Adrenal gland (tissue), 12 donors: ENCODE data around the gene PIPOX. TPM values are rescaled to one million over a fixed set of nuclear protein-coding genes. Genes with fewer than 3 reads are reported as not detected.

Experiments
- DNase-seq, 7 donors: peaks; one replicate each; pipeline ENCODE4 v3.0.0-alpha.2; 2019 to 2020
- H3K27ac ChIP-seq, 5 donors: fragments of 200-600 bp; sonication (generic) in 4 of 5; 1 replicate in 3 of 5; 2 replicates in 2 of 5; pipeline versions ENCODE4 v1.5.1 to v1.8.0; 2016 to 2020; ENCODE audit warnings: mild to moderate bottlenecking in 1 of 5
- H3K27me3 ChIP-seq: fragments of 200-600 bp; 2 replicates; pipeline ENCODE4 v1.8.0; 2021
- H3K36me3 ChIP-seq, 2 donors: fragments of 200-600 bp; replicated peaks in 1 of 2; 1 replicate in 1 of 2; 2 replicates in 1 of 2; pipeline versions ENCODE4 v1.5.1 to v1.8.0; 2018 to 2022
- H3K4me1 ChIP-seq, 2 donors: fragments of 200-600 bp; replicated peaks in 1 of 2; 1 replicate in 1 of 2; 2 replicates in 1 of 2; pipeline versions ENCODE4 v1.5.1 to v1.8.0; 2018 to 2021
- H3K4me3 ChIP-seq, 4 donors: fragments of 200-600 bp; sonication (generic) in 3 of 4; one replicate each; pipeline ENCODE4 v1.5.1; 2016 to 2018
- H3K9me3 ChIP-seq, 3 donors: fragments of 200-600 bp; sonication (generic) in 1 of 3; replicated peaks in 1 of 3; 1 replicate in 2 of 3; 2 replicates in 1 of 3; pipeline versions ENCODE4 v1.5.1 to v1.8.0; 2016 to 2021
- POLR2A ChIP-seq, 2 donors: fragments of 450-650 bp; IDR thresholded peaks; one replicate each; pipeline ENCODE4 v1.6.1; 2017; ENCODE audit warnings: antibody characterized with exemption in 2 of 2, mild to moderate bottlenecking in 2 of 2, moderate library complexity in 1 of 2
- WGBS, 4 donors: extraction: QIAGEN DNeasy Blood & Tissue Kit in 2 of 4; methylation state at CpG; one replicate each; pipeline versions ENCODE4 v1.1.5 to v1.1.7; 2013 to 2017; 5-methylcytosine and 5-hydroxymethylcytosine counted together
- intact Hi-C, 2 donors: fragments of 100-400 bp; cut with DNase I; formaldehyde crosslinking; loops; one replicate each; pipeline versions ENCODE4 v1.14.1 to v1.15.0; 2022 to 2023
- polyA plus RNA-seq, 3 donors: library from polyadenylated mRNA; stranded (reverse); fragments of 200-250 nt in 2 of 3; fragments of 350-450 nt in 1 of 3; fragmentation: Illumina TruSeq in 1 of 3; extraction: RNeasy Lipid Tissue Mini Kit (QIAGEN cat#74804) in 1 of 3; gene quantifications; one replicate each; pipeline ENCODE4 v1.2.3, GENCODE V29; 2013 to 2014
- total RNA-seq, 9 donors: library from RNA; depleted of rRNA in 4 of 9; stranded (reverse); fragments of >200 nt in 4 of 9; fragments of 120-200 nt in 1 of 9; fragmentation: NEBNext Ultra II Directional in 1 of 9; extraction: Animal tissue kit (Norgen Biotek cat#: 25700) in 1 of 9; gene quantifications; one replicate each; pipeline versions ENCODE4 v1.1.0 to v1.2.4, GENCODE V29; 2013 to 2023
- TF ChIP-seq, protein P1 (sequence below), 6 experiments: fragments of 450-650 bp in 4 of 6; fragments of 200-600 bp in 2 of 6; sonication (generic) in 1 of 6; IDR thresholded peaks; 1 replicate in 5 of 6; 2 replicates in 1 of 6; pipeline versions ENCODE4 v1.5.1 to v1.8.0; 2016 to 2021; ENCODE audit warnings: antibody characterized with exemption in 6 of 6, mild to moderate bottlenecking in 2 of 6, moderate library complexity in 1 of 6
- donor health status: healthy with polysubstance abuse.
- donor health status: Bipolar disorder and iron deficiency.
- donor health status: DM: yes; HTN: yes; CAD: no.
- donor health status: DM: no; HTN: no; CAD: no.
- donor health status: DM: no; HTN: no; CAD: no.
- donor health status: DM: yes; HTN: yes; CAD: no.

Gene PIPOX
- total and polyA plus RNA-seq, 12 donors = 0.34 to 2.2 (median 1.3) TPM

GRCh38 chr17:29100296-29100695 lies 57.4 kb downstream of the PIPOX start:
- Histone ChIP-seq H3K27me3 (no peaks in the 10 kb centered on the region), H3K9me3 (no peaks in the 10 kb centered on the region), H3K27ac (no peak overlapping the region), H3K36me3 (peaks cover 0 to 51% of the 10 kb centered on the region in 2 donors), H3K4me1 (no peaks in the 10 kb centered on the region), H3K4me3 (no peak overlapping the region)
- no peak for DNase-seq
- TF ChIP-seq, protein P1, sequence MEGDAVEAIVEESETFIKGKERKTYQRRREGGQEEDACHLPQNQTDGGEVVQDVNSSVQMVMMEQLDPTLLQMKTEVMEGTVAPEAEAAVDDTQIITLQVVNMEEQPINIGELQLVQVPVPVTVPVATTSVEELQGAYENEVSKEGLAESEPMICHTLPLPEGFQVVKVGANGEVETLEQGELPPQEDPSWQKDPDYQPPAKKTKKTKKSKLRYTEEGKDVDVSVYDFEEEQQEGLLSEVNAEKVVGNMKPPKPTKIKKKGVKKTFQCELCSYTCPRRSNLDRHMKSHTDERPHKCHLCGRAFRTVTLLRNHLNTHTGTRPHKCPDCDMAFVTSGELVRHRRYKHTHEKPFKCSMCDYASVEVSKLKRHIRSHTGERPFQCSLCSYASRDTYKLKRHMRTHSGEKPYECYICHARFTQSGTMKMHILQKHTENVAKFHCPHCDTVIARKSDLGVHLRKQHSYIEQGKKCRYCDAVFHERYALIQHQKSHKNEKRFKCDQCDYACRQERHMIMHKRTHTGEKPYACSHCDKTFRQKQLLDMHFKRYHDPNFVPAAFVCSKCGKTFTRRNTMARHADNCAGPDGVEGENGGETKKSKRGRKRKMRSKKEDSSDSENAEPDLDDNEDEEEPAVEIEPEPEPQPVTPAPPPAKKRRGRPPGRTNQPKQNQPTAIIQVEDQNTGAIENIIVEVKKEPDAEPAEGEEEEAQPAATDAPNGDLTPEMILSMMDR (IDR thresholded peaks at IDR 0.05) = no peak
- TF ChIP-seq POLR2A (IDR thresholded peaks at IDR 0.05) = no peak
- intact Hi-C loops = no loop called here
- 85 to 95% (median 89%) methylated on average over 8 of the region's 8 CpGs for WGBS, 4 donors

GRCh38 chr17:29102046-29102445 lies 59.1 kb downstream of the PIPOX start:
- intact Hi-C loops = no loop called here
- TF ChIP-seq, protein P1 (IDR thresholded peaks at IDR 0.05) = no peak
- TF ChIP-seq POLR2A (IDR thresholded peaks at IDR 0.05) = no peak
- no peaks in the 10 kb centered on the region for H3K9me3 ChIP-seq
- no peak for DNase-seq
- 83 to 93% (median 90%) methylated on average over 3 of the region's 3 CpGs for WGBS, 4 donors
- no peak overlapping the region for H3K4me3 ChIP-seq
- H3K27me3 ChIP-seq = no peaks in the 10 kb centered on the region
- no peak overlapping the region for H3K27ac ChIP-seq
- peaks cover 0 to 52% of the 10 kb centered on the region in 2 donors for H3K36me3 ChIP-seq
- H3K4me1 ChIP-seq = no peaks in the 10 kb centered on the region

GRCh38 chr17:29102741-29103181 lies 59.8 kb downstream of the PIPOX start:
- intact Hi-C loops = no loop called here
- Histone ChIP-seq H3K4me3 (no peak overlapping the region), H3K36me3 (peaks cover 0 to 46% of the 10 kb centered on the region in 2 donors), H3K4me1 (peaks cover 3 to 6% of the 10 kb centered on the region in 2 donors), H3K27ac (no peak overlapping the region), H3K9me3 (no peaks in the 10 kb centered on the region), H3K27me3 (no peaks in the 10 kb centered on the region)
- 72 to 93% (median 86%) methylated on average over 6 to 11 of the region's 11 CpGs for WGBS, 4 donors
- DNase-seq = no peak
- TF ChIP-seq POLR2A (IDR thresholded peaks at IDR 0.05) = no peak
- TF ChIP-seq, protein P1 (IDR thresholded peaks at IDR 0.05) = no peak

DNA sequence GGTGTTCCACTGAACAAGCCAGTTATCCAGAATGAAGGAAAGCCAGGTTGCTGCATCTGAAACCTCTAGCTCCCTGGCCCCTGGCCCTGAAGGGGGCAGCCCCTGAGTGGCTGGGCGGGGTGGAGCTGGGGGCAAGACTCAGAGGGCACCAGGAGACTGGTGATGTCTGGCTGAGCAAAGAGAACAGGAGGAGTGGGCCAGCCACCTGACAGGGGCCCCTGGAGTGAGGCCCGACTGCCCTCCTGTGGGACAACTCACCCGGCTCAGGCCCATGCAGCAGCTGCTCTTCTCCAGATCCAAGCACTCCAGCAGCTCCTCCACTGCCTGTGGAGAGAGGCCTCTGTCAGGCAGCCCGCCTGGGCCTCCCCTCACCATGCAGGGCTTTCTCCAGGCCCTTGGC lies 60.4 kb downstream of the PIPOX start:
- 81 to 100% (median 92%) methylated on average over 3 to 4 of the region's 4 CpGs for WGBS, 4 donors
- Histone ChIP-seq H3K27me3 (no peaks in the 10 kb centered on the region), H3K9me3 (no peaks in the 10 kb centered on the region), H3K4me3 (no peak overlapping the region), H3K36me3 (peaks cover 0 to 40% of the 10 kb centered on the region in 2 donors), H3K4me1 (peaks cover 9 to 12% of the 10 kb centered on the region in 2 donors), H3K27ac (no peak overlapping the region)
- no peak for DNase-seq
- intact Hi-C loops = no loop called here
- TF ChIP-seq POLR2A (IDR thresholded peaks at IDR 0.05) = no peak
- TF ChIP-seq, protein P1 (IDR thresholded peaks at IDR 0.05) = no peak

Other genes starting within 250 kb of the PIPOX start
- gene FAM222B, start 200.4 kb upstream of the PIPOX start, total RNA-seq = 10 to 100 TPM in 6 of 9 donors, 1 to 10 TPM in 3; 5.0 to 18.3 (median 14.8) TPM
- gene FAM222B, start 200.4 kb upstream of the PIPOX start, polyA plus RNA-seq = 10 to 100 TPM in 2 of 3 donors, 1 to 10 TPM in 1; 4.9 to 16.4 (median 10.6) TPM
- 10 to 100 TPM; 42.8 to 62.1 (median 51.7) TPM for gene ERAL1, start 188.1 kb upstream of the PIPOX start, total RNA-seq
- gene ERAL1, start 188.1 kb upstream of the PIPOX start, polyA plus RNA-seq = 10 to 100 TPM; 44.0 to 80.8 (median 60.9) TPM
- gene FLOT2, start 145.4 kb upstream of the PIPOX start, total RNA-seq = 100 to 1,000 TPM in 2 of 9 donors, 10 to 100 TPM in 7; 23.8 to 193 (median 85.3) TPM
- gene FLOT2, start 145.4 kb upstream of the PIPOX start, polyA plus RNA-seq = 10 to 100 TPM; 36.8 to 43.3 (median 43.1) TPM
- 10 to 100 TPM in 8 of 9 donors, 1 to 10 TPM in 1; 4.4 to 23.5 (median 14.9) TPM for gene DHRS13, start 140.1 kb upstream of the PIPOX start, total RNA-seq
- gene DHRS13, start 140.1 kb upstream of the PIPOX start, polyA plus RNA-seq = 10 to 100 TPM in 2 of 3 donors, 1 to 10 TPM in 1; 8.9 to 15.4 (median 10.5) TPM
- 10 to 100 TPM; 14.4 to 47.9 (median 31.4) TPM for gene PHF12, start 91.6 kb upstream of the PIPOX start, total RNA-seq
- gene PHF12, start 91.6 kb upstream of the PIPOX start, polyA plus RNA-seq = 10 to 100 TPM; 16.2 to 22.7 (median 18.7) TPM
- gene SEZ6, start 37.1 kb upstream of the PIPOX start, total RNA-seq = 1 to 10 TPM in 1 of 9 donors, under 1 TPM in 2, not detected in 6; 0.11 to 1.0 (median 0.14) TPM
- under 1 TPM; 0.18 to 0.88 (median 0.47) TPM for gene SEZ6, start 37.1 kb upstream of the PIPOX start, polyA plus RNA-seq
- gene MYO18A, start 137.3 kb downstream of the PIPOX start, total RNA-seq = 10 to 100 TPM; 19.6 to 59.0 (median 39.1) TPM
- 10 to 100 TPM; 24.7 to 95.6 (median 42.3) TPM for gene MYO18A, start 137.3 kb downstream of the PIPOX start, polyA plus RNA-seq
- gene CRYBA1, start 203.7 kb downstream of the PIPOX start, total RNA-seq = not detected
- not detected for gene CRYBA1, start 203.7 kb downstream of the PIPOX start, polyA plus RNA-seq